NCI-H2227 treated with DMSO at 0.1 percent for 48 hours (cell line): ENCODE measurements around the gene SYT12.

Experiments used
- DNase-seq: peaks from one replicate; lab custom pipeline; 2025; lab: John Stamatoyannopoulos, UW

Gene SYT12

GRCh38 chr11:67055812-67056211 lies 32.9 kb downstream of the SYT12 start:
- no peak for DNase-seq

GRCh38 chr11:67056267-67057204 lies 33.6 kb downstream of the SYT12 start, which contains the start of gene RHOD:
Gene RHOD (plus strand): TSS chr11:67056847. CDS start chr11:67056903, 56 bp downstream.
- no peak for DNase-seq

GRCh38 chr11:67057205-67057672 lies 34.3 kb downstream of the SYT12 start:
- DNase-seq = no peak

- DNase-seq = no peak
Measured at GRCh38 chr11:67058506-67058905, 35.6 kb downstream of the SYT12 start.

- DNase-seq = no peak
Measured at GRCh38 chr11:67059671-67060070, 36.7 kb downstream of the SYT12 start.

- no peak for DNase-seq
Measured at GRCh38 chr11:67060111-67060522, 37.2 kb downstream of the SYT12 start.

- no peak for DNase-seq
Measured at GRCh38 chr11:67062526-67063373, 39.8 kb downstream of the SYT12 start.

- DNase-seq = no peak
Measured at GRCh38 chr11:67066333-67066709, 43.4 kb downstream of the SYT12 start.

- no peak for DNase-seq
Measured at GRCh38 chr11:67071420-67072284, 48.7 kb downstream of the SYT12 start.

- DNase-seq = no peak
Measured at GRCh38 chr11:67072295-67072694, 49.4 kb downstream of the SYT12 start.

- DNase-seq = no peak
Measured at GRCh38 chr11:67073908-67074307, 51.0 kb downstream of the SYT12 start.

GRCh38 chr11:67076202-67076601 lies 53.3 kb downstream of the SYT12 start:
- DNase-seq = no peak

- no peak for DNase-seq
Measured at GRCh38 chr11:67079065-67079705, 56.3 kb downstream of the SYT12 start.

- DNase-seq = no peak
Measured at GRCh38 chr11:67082071-67082791, 59.3 kb downstream of the SYT12 start.

GRCh38 chr11:67083786-67084366 lies 60.9 kb downstream of the SYT12 start:
- no peak for DNase-seq

GRCh38 chr11:67085617-67086016 lies 62.7 kb downstream of the SYT12 start:
- no peak for DNase-seq

- no peak for DNase-seq
Measured at GRCh38 chr11:67090717-67091116, 67.8 kb downstream of the SYT12 start.

GRCh38 chr11:67095214-67095507 lies 72.2 kb downstream of the SYT12 start:
- DNase-seq = no peak

- DNase-seq = no peak
Measured at GRCh38 chr11:67098799-67099429, 76.0 kb downstream of the SYT12 start.

- DNase-seq = no peak
Measured at GRCh38 chr11:67099831-67100324, 76.9 kb downstream of the SYT12 start.
